GM12878 (cell line): ENCODE data around the gene ERC2. TPM values are rescaled to one million over a fixed set of nuclear protein-coding genes. Genes with fewer than 3 reads are reported as not detected.

Experiments
- ATAC-seq: fragments of 200-7000 bp; cut with Tn5 transposase; 3 replicates; pipeline ENCODE4 v1.9.1; 2020; ENCODE audit warnings: mild to moderate bottlenecking, moderate library complexity
- BruUV-seq: library from RNA; stranded (reverse); fragments of 400-500 nt; replicated peaks from 2 replicates; lab custom pipeline; 2021; lab: Mats Ljungman, UMichigan
- CTCF ChIA-PET: fragments of 300-600 bp; sonication (Branson Sonifier 250); formaldehyde crosslinking; extraction: SDS; loops from one replicate; lab custom pipeline; 2021; ENCODE audit warnings: inconsistent platforms; lab: Yijun Ruan, JAX
- POLR2A ChIA-PET: fragments of 350-600 bp; formaldehyde crosslinking; extraction: SDS; loops from one replicate; lab custom pipeline; 2021; ENCODE audit warnings: inconsistent platforms; lab: Charles Lee
- RAD21 ChIA-PET: fragments of 300-600 bp; sonication (Branson Sonifier 250); formaldehyde crosslinking; loops from one replicate; lab custom pipeline; 2023; ENCODE audit warnings: antibody characterized with exemption; ENCODE audit not compliant: unreplicated experiment; lab: Charles Lee
- SMC1A ChIA-PET: fragments of 300-600 bp; sonication (Branson Sonifier 250); formaldehyde crosslinking; loops from one replicate; lab custom pipeline; 2023; ENCODE audit not compliant: unreplicated experiment, uncharacterized antibody; lab: Charles Lee
- DNase-seq: peaks from one replicate; pipeline ENCODE4 v3.0.0-alpha.2; 2011; ENCODE audit warnings: low read depth, low spot score
- FAIRE-seq: peaks from 3 replicates; lab custom pipeline; 2011; peaks lifted over from hg19 to GRCh38; lab: Jason Lieb, UNC
- H2AFZ ChIP-seq: 2 replicates; pipeline ENCODE4 v1.6.0; 2011; ENCODE audit warnings: low read depth, low read length, control low read depth; ENCODE audit not compliant: control insufficient read depth
- H3K27ac ChIP-seq: 2 replicates; pipeline ENCODE4 v1.5.1; 2011; ENCODE audit warnings: control low read depth; ENCODE audit not compliant: control insufficient read depth, insufficient read depth
- H3K27me3 ChIP-seq, 2 experiments: replicated peaks in 1 of 2; 2 replicates each; pipeline versions ENCODE4 v1.6.0 to v1.6.1; 2011; ENCODE audit warnings: low read length in 1 of 2; ENCODE audit not compliant: control insufficient read depth in 2 of 2, insufficient read depth in 2 of 2
- H3K36me3 ChIP-seq, 2 experiments: 2 replicates each; pipeline ENCODE4 v1.5.1; 2011; ENCODE audit warnings: low read length in 1 of 2; ENCODE audit not compliant: control insufficient read depth in 2 of 2, insufficient read depth in 2 of 2
- H3K4me1 ChIP-seq: 2 replicates; pipeline ENCODE4 v1.6.1; 2011; ENCODE audit warnings: mild to moderate bottlenecking, low read length, moderate library complexity, mixed read lengths; ENCODE audit not compliant: control insufficient read depth, insufficient read depth
- H3K4me2 ChIP-seq: 2 replicates; pipeline ENCODE4 v1.6.0; 2011; ENCODE audit warnings: control low read depth; ENCODE audit not compliant: control insufficient read depth, insufficient read depth
- H3K4me3 ChIP-seq: fragments of 200-600 bp; sonication (generic); 2 replicates; pipeline ENCODE4 v1.5.1; 2016
- H3K79me2 ChIP-seq: 2 replicates; pipeline ENCODE4 v1.6.0; 2011; ENCODE audit warnings: low read length; ENCODE audit not compliant: control insufficient read depth, insufficient read depth
- H3K9ac ChIP-seq: 2 replicates; pipeline ENCODE4 v1.8.0; 2011; ENCODE audit warnings: low read length, control low read depth, mixed read lengths; ENCODE audit not compliant: control insufficient read depth, insufficient read depth
- H3K9me3 ChIP-seq: replicated peaks from 3 replicates; pipeline ENCODE4 v1.5.1; 2011; ENCODE audit warnings: mild to moderate bottlenecking, low read length; ENCODE audit not compliant: control insufficient read depth, insufficient read depth
- H4K20me1 ChIP-seq: 2 replicates; pipeline ENCODE4 v1.6.0; 2011; ENCODE audit not compliant: control insufficient read depth, insufficient read depth
- ELK1 ChIP-seq: IDR thresholded peaks from 2 replicates; pipeline ENCODE4 v1.6.1; 2012; ENCODE audit warnings: low read depth, low read length, improper control_type of control experiment
- MLLT1 ChIP-seq: fragments of 450-650 bp; IDR thresholded peaks from 2 replicates; pipeline ENCODE4 v1.6.1; 2016; ENCODE audit warnings: mild to moderate bottlenecking
- NFXL1 ChIP-seq: fragments of 450-650 bp; IDR thresholded peaks from 2 replicates; pipeline ENCODE4 v1.6.1; 2017; ENCODE audit warnings: antibody characterized with exemption, mild to moderate bottlenecking, borderline replicate concordance
- SP1 ChIP-seq: IDR thresholded peaks from one replicate; pipeline ENCODE4 v1.6.1; 2011; ENCODE audit warnings: low read depth, low read length
- WGBS: methylation state at CpG from one replicate; pipeline ENCODE4 v1.1.6; 2016; ENCODE audit warnings: low lambda C conversion rate; ENCODE audit not compliant: insufficient replicate concordance, insufficient coverage; ENCODE audit errors: missing lambda C conversion rate; 5-methylcytosine and 5-hydroxymethylcytosine counted together
- in situ Hi-C: fragments of 300-500 bp; cut with MboI; formaldehyde crosslinking; loops from 9 replicates; pipeline ENCODE4 v1.14.3; 2018; ENCODE audit warnings: mixed read lengths
- intact Hi-C: fragments of 100-400 bp; cut with micrococcal nuclease; formaldehyde crosslinking; loops from one replicate; pipeline ENCODE4 v1.14.2; 2022; ENCODE audit not compliant: unreplicated experiment
- polyA plus RNA-seq, 11 experiments: library from polyadenylated mRNA; depleted of rRNA in 4 of 11; unstranded in 6 of 11; stranded (reverse) in 5 of 11; fragments of >200 nt; fragmentation: Nextera tagmentation in 4 of 11; fragmentation: Illumina TruSeq in 1 of 11; extraction: Ambion mirVana in 4 of 11; extraction: Trizol in 1 of 11; gene quantifications; 1 replicate in 1 of 11; 2 replicates in 10 of 11; pipeline versions ENCODE4 v1.2.1 to v1.2.3, GENCODE V29; 2011 to 2016; ENCODE audit warnings: inconsistent platforms in 2 of 11, missing spikeins in 2 of 11, low read depth in 1 of 11
- total RNA-seq, 4 experiments: library from RNA; depleted of rRNA in 3 of 4; stranded (reverse); fragments of >200 nt in 3 of 4; fragmentation: Illumina TruSeq in 1 of 4; extraction: Trizol in 1 of 4; gene quantifications; 2 replicates each; pipeline versions ENCODE4 v1.2.1 to v1.2.3, GENCODE V29; 2013 to 2021

The ERC2 gene
- total and polyA plus RNA-seq, 10 of the 15 experiments (the other 5 are each of a cell fraction or from before 2014, with no cell fraction given): 0.06 to 1.4 (median 0.12) TPM; not detected in 3

GRCh38 chr3:55894605-55895004 is 573.7 kb downstream of the ERC2 start:
- ChIA-PET CTCF (no interaction called here), RAD21 (no interaction called here), SMC1A (interaction anchor here (0.5 kb wide), 1 partner anchor 554 kb away, joined by 3 read pairs; no protein-coding TSS in a partner anchor), POLR2A (no interaction called here)
- Histone ChIP-seq H3K4me2 (no peak overlapping the region), H3K4me3 (no peak overlapping the region), H3K36me3 (no peaks in the 10 kb centered on the region), H3K9ac (no peak overlapping the region), H3K4me1 (no peaks in the 10 kb centered on the region), H3K9me3 (no peaks in the 10 kb centered on the region), H3K27ac (no peak overlapping the region), H2AFZ (no peak overlapping the region), H3K79me2 (no peaks in the 10 kb centered on the region), H3K27me3 (no peaks in the 10 kb centered on the region), H4K20me1 (no peaks in the 10 kb centered on the region)
- BruUV-seq: no TSS peak
- intact Hi-C loops: loop anchor here (5.0 kb wide), 1 partner anchor 407 kb away; the partner anchor contains the start of gene WNT5A
- in situ Hi-C loops: no loop called here
- ATAC-seq: no peak
- FAIRE-seq: no peak
- no peak for TF ChIP-seq MLLT1
- no peak for TF ChIP-seq NFXL1
- no peak for TF ChIP-seq SP1
- no peak for TF ChIP-seq ELK1
- no peak for DNase-seq
- WGBS: 0% methylated on average over 2 of the region's 2 CpGs
